ENCODE results near the gene FAM210B.
"Not testable (repeated sequence)": the region's sequence is repeated elsewhere in the genome, so short reads cannot be mapped to it uniquely, and the experiment has no call there.

Gene FAM210B

DNA sequence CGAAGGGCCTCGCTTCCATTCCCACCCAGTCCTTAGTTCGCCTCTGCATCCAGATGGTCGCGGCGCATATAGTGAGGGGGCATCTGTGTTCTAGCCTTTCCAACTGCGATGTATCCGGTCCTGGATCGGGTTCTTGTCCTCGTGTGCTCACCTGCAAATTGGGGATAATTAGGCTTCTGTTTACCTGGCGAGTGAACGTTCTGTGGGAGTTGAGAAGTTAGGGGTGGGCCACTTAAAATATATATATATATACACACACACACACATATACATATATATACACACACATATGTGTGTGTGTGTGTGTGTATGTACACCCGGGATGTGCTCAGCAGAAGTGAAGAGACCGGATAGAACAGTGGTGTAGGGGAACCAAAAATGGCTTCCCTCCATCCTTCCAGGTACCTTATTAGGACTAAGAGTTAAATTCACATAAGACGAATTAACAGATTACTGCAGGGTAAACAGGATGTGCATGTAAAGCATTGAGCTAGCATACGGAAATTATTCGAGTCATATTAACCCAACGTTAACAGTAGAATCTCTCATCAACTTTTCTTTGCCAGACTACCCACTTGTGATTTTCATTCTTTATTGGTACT, 34.2 kb downstream of the FAM210B start:
- no peak for DNase-seq (ENCODE audit: low read depth in 2 of 2)

DNA sequence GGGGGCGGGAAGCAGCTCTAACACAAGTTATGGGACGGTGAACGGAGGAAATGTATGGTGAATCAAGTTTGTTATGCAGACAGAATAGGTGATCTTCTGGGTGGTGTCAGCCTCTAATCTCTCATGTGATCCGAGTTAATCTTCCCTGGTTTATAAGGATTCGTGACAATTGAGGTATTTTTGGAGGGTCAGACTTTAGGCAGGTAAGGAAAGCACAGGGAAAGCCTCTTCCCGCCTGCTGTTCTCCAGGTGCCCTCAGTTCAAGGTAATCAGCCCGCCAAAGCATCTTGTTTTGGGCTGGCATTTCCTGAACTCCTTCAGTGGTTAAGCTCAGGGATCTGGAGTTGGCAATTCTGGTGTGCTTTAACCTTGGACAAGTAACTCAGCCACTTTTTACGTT, 34.9 kb downstream of the FAM210B start:
- DNase-seq (ENCODE audit: low read depth in 2 of 2), result no peak

DNA sequence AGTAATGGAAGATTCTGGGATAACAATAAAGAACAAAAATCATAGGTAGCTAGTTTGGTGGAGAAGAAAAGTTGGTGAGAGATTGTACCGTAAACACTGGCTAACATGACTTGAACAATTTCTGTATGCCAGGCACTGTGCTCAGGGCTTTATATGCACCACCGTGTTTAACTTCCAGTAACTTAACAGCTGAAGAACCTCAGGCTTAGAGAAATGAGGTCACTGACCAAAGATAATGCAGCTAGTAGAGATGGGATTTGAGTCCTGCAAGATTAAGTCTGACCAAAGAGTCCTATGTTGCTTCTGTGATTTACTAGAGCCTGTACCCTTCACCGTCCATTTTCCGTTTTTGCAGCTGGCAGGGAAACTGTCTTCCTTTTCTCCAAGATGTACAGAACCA, 36.4 kb downstream of the FAM210B start:
- DNase-seq (ENCODE audit: low read depth in 2 of 2), result no peak

DNA sequence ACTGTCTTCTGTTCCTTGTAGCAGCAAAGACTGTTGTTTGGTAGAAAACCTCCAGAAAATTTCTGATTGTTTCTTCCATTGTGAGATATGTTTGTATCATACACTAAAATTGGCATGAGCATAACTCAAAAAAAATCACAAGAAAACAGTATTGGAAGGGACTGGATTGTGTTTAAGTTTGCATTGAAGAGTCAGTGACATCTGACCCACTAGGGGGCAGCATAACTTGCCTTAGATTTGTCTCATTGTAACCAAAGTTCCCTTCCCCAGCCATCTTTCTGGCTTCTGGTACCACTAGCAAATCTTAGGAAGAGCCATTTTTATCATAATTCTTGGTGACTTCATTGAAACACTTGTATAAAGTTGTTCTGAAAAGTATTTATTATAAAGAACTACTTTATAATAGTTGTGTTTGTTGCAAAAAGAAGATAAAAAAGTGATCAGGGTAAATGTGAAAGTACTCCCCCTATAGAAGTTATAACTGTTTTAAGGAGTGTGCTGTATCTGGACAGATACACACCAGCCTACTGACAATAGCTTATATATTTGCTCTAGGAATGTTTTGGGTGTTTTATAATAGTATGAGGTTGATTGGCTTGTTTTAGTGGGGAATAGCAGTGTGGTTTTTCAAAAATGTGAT, 41.3 kb downstream of the FAM210B start:
- DNase-seq (ENCODE audit: low read depth in 2 of 2), result peak; percentile 21 to 55

DNA sequence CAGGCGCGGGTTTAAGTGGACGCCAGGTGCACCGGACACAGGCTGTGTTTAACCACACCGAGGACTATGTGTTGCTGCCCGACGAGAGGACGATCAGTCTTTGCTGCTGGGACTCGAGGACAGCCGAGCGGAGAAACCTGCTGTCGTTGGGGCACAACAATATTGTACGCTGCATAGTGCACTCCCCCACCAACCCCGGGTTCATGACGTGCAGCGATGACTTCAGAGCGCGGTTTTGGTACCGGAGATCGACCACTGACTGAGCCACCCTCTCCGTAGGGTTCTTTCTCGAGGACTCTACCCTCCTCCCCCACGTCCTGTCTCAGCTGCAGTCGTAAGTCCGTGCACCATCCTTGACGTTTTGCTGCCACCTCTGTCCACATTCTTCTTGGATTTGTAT, 44.7 kb downstream of the FAM210B start:
- DNase-seq (ENCODE audit: low read depth in 2 of 2), result no peak

DNA sequence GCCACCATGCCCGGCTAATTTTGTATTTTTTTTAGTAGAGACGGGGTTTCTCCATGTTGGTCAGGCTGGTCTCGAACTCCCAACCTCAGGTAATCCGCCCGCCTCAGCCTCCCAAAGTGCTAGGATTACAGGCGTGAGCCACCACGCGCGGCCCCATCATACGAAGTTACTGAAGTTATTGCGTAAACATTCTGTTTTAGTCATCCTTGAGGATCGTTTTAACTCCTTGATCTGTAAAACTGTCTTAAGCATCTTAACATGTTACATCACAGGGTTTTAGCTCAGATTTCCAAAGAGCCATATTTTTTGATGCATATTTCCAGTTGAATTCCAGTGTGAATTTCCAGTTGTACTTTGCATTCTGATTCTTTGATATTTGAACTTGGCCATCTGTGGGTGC, 46.6 kb downstream of the FAM210B start:
- DNase-seq (ENCODE audit: low read depth in 2 of 2), result not testable (repeated sequence)

DNA sequence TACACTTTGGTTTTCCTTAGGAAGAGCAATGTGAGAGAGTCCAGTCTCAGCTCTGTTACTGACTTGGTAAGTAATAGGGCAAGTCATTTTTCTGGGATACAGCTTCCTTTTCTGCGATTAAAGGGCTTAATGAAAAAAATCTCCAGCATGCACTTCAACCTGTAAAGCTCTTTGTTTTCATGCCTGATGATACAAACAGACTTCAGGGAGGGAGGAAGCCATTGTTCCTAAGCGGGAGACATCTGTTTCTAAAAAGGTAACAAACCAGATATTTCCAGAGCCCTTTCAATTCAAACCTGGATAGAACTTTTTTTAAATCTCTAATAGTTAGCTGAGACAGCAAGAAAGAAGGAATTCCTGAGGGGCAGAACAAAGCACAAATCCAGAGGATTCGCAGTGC, 48.1 kb downstream of the FAM210B start:
- DNase-seq (ENCODE audit: low read depth in 2 of 2), result no peak

DNA sequence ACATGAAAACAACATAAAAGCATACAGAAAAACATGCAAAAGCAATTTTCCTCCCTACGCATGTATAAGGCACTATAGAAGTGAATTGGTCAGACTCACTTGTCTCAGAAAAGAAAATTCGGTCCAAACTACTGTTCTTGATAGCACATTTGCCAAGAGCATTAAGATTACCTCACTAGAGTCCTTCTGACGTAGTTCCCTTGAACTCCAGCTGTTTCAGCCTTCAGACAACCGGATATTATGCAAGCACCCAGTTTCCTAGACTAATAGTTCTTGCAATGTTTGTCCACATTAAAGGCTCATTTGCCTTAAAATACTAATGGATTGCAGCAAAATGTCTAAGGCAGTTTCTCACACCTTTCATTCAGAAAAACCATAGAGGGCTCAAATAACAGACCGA, 50.7 kb downstream of the FAM210B start:
- DNase-seq (ENCODE audit: low read depth in 2 of 2), result no peak

DNA sequence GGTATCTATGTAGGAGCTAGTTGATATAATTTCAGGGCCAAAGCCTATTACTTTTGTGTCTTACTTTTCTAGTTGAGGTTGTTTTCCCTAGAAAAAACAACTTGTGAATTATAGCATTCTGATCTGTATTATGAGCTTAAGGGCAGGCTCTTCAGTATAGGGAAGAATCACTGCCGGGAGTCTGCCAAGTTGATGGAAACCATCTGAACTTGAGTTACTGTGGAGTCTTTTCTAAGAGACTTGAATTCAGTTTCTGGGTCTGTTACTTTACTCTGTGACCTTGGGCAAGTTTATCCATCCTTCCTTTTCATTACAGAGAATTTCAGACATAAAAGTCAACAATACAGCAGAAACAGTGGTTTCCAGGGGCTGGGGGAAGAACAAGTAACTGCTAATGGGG, 51.2 kb downstream of the FAM210B start:
- no peak for DNase-seq (ENCODE audit: low read depth in 2 of 2)

DNA sequence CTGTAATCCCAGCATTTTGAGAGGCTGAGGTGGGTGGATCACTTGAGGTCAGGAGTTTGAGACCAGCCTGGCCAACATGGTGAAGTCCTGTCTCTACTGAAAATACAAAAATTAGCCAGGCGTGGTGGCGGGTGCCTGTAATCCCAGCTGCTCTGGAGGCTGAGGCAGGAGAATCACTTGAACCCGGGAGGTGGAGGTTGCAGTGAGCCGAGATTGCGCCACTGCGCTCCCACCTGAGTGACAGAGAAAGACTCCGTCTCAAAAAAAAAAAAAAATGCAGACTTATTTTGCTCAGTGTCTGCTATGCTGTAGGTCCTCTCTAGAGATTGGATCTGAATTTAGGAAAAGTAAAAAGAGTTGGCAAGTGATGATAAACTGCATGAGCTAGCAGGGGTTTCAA, 52.5 kb downstream of the FAM210B start:
- not testable (repeated sequence) for DNase-seq (ENCODE audit: low read depth in 2 of 2)

DNA sequence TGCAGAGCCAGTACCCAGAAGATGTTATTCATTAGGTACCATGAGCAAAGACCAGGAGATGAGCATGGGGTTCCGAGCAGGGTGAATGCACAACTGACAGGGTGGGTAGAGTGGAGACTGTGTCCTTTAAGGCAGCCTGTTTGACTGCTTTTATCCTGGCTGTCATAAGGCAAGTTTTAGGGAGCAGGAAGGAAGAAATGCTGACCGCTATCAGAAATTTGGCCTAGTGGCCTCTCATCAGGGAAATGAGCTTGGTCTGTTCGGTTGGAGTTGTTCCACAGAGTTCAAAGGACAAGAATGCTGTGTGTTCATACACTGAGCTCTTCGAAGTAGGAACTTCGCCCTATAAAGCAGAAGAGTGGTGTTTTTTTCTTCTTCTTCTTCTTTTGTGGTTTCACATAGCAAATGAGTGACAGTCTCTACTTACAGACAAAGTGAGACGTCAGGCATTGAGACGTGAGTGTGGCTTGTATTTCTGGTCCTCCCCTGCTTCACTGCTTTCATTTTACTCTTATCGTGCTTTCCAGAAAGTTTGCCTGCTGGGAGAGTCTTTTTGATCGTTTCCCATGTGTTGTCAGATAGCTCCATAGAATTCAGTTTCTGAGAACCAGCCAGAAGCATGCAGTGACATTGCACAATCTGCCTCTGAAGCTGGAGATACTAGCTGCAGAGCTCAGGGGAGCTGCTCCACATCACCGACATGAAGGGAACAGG, 53.1 kb downstream of the FAM210B start, which contains the start of gene CASS4:
Gene CASS4 (plus strand): TSS at position 502 of the 714 bp plus-strand sequence. CDS start 199 bp downstream, at position 701.
- no peak for DNase-seq (ENCODE audit: low read depth in 2 of 2)

DNA sequence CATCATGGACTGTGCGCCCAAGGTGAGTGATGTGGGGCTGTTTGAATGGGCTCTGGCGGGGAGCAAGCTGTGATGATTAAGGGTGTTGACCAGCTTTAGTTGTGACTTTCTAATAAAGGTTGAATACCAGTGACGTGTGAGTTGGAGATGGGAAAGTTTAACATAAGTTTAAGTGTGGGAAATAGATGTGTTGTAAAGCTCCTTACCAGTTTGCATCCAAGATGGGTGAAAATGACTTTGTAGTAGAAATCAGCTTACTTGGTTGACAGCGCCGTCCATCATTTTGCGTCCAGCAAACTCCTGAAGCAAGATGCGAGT, 53.7 kb downstream of the FAM210B start:
- no peak for DNase-seq (ENCODE audit: low read depth in 2 of 2)

DNA sequence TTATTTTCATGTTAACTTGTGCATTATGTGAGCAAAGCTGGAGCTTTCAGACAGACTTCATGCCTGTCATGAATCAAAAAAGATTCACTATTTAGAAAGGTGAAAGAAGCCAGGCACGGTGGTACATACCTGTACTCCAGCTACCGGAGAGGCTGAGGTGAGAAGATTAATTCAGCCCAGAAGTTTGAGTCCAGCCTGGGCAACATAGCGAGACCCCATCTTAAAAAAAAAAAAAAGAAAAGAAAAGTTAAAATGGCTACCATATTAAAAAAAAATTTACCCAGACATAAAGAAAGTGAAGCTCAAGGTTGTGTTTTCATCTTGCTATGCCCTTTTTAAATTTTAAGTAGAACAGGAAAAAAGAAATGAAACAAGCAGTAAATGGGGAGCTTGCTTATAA, 54.2 kb downstream of the FAM210B start:
- no peak for DNase-seq (ENCODE audit: low read depth in 2 of 2)

DNA sequence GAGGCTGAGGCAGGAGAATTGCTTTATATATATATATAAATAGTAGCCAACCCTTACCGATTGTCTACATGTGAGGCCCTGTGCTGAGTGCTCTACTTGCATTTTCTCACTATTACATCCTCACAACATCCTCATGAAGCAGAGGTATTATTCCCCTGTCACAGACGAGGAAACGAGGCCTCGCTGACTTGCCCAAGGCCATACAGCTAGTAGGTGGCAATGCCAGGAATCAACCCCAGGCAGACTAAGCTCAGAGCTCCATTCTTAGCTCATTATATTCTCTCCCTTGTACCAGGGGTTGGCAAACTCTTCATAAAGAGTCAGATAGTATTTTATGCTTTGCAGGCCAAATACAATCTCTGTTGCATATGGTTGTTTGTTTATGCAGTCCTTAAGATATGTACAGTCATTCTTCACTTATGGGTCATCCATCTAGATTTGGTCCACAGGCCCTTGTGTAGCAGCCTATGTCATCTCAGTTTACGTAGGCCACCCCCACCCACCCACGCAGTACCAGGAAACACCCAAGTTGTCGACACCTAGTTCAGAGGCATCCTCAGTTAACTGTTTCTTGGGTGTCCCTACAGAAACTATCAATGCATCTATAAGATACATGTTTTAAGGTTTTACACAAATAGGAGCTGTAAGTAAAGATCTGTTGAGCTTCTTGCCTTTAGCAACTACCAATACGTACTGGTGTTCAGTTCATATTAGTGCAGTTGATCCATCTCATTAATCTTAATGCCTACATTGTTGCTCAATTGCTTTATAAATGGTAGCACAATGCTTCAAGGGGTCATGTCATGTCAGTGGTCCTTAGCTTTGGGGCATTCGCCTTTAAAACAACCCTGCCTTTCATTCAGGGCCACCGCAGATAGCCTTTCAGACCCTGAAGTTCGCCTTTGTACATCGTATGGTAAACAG, 56.3 kb downstream of the FAM210B start:
- DNase-seq (ENCODE audit: low read depth in 2 of 2), result peak; percentile 36 to 39

DNA sequence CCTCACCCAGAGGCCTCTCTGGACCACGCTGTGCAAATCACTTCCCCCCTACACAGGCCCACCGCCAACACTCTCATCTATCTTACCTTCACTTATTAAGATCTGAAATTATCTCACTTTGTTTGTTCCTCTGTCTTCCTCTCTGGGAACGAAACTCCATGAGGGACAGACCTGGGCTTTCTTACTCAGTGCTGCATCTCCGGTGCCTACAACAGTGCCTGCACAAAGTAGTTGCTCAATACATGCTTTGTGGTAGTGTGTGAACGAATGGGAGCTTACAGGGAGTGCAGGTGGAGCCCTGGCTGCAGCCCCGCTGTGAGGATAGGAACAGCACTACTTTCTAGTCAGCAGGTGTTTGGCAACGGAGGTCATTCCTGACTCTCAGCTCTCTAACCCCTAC, 58.6 kb downstream of the FAM210B start:
- DNase-seq (ENCODE audit: low read depth in 2 of 2), result no peak

DNA sequence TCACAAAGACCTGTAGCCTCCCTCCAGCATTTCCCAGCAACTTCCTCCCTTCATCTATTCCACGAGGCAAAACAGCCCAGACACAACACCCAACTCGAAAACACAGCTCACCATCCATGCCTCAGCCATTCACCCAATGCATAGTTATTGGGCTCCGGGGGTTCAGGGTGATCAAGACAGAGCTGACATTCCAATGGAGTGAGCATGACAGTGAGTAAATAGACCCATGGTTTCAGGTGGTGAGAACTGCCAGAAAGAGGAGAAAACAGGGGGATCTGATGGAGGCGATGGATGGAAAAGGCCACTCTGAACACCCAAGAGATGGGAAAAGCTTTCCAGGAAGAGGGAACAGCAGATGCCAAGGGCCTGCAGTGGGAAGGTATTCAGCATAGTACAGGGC, 59.1 kb downstream of the FAM210B start:
- DNase-seq (ENCODE audit: low read depth in 2 of 2), result no peak

All from activated CD4-positive, alpha-beta T cell treated with anti-CD3 and anti-CD28 coated beads for 24 hours (primary cell).